PC-9 (cell line): ENCODE data around the gene ZMIZ1. TPM values are rescaled to one million over a fixed set of nuclear protein-coding genes. Genes with fewer than 3 reads are reported as not detected.

Source experiments
- BruUV-seq: library from RNA; stranded (reverse); fragments of 400-500 nt; replicated peaks from 2 replicates; lab custom pipeline; 2021; lab: Mats Ljungman, UMichigan
- CTCF ChIA-PET: fragments of 300-600 bp; sonication (Branson Sonifier 250); formaldehyde crosslinking; loops from one replicate; lab custom pipeline; 2022; ENCODE audit warnings: antibody characterized with exemption; lab: Charles Lee
- POLR2A ChIA-PET: fragments of 300-600 bp; sonication (Branson Sonifier 250); formaldehyde crosslinking; loops from one replicate; lab custom pipeline; 2022; ENCODE audit warnings: antibody characterized with exemption; ENCODE audit not compliant: unreplicated experiment; lab: Charles Lee
- DNase-seq, 2 experiments: peaks; one replicate each; pipeline versions ENCODE4 v3.0.0 to v3.0.0-alpha.2; 2015 to 2022; ENCODE audit warnings: mixed read lengths in 1 of 2
- H2AFZ ChIP-seq: fragments of 200-600 bp; sonication (generic); 2 replicates; pipeline ENCODE4 v1.8.1; 2017; ENCODE audit warnings: antibody characterized with exemption
- H3F3A ChIP-seq: fragments of 200-600 bp; sonication (generic); 2 replicates; pipeline ENCODE4 v1.8.1; 2017; ENCODE audit warnings: antibody characterized with exemption, mild to moderate bottlenecking, low read depth; ENCODE audit not compliant: insufficient read depth
- H3K27ac ChIP-seq: fragments of 200-600 bp; sonication (generic); 2 replicates; pipeline ENCODE4 v1.6.1; 2016; ENCODE audit warnings: mixed run types
- H3K27me3 ChIP-seq: fragments of 200-600 bp; sonication (generic); 2 replicates; pipeline ENCODE4 v1.6.1; 2016; ENCODE audit warnings: low read depth, mixed run types; ENCODE audit not compliant: insufficient read depth
- H3K36me3 ChIP-seq: fragments of 200-600 bp; sonication (generic); 2 replicates; pipeline ENCODE4 v1.6.1; 2016; ENCODE audit warnings: low read depth, mixed run types
- H3K4me1 ChIP-seq: fragments of 200-600 bp; sonication (generic); replicated peaks from 2 replicates; pipeline ENCODE4 v1.6.1; 2016; ENCODE audit warnings: mixed run types; ENCODE audit not compliant: insufficient read depth
- H3K4me2 ChIP-seq: fragments of 200-600 bp; sonication (generic); 2 replicates; pipeline ENCODE4 v1.6.1; 2017; ENCODE audit warnings: mixed run types
- H3K4me3 ChIP-seq: fragments of 200-600 bp; sonication (generic); 2 replicates; pipeline ENCODE4 v1.6.1; 2016; ENCODE audit warnings: mixed run types
- H3K79me2 ChIP-seq: fragments of 200-600 bp; sonication (generic); 2 replicates; pipeline ENCODE4 v1.6.1; 2017; ENCODE audit warnings: low read depth, mixed run types
- H3K9me2 ChIP-seq: fragments of 200-600 bp; sonication (generic); 2 replicates; pipeline ENCODE4 v1.8.1; 2017; ENCODE audit warnings: mild to moderate bottlenecking; ENCODE audit not compliant: insufficient read depth
- H3K9me3 ChIP-seq: fragments of 200-600 bp; sonication (generic); 2 replicates; pipeline ENCODE4 v1.8.1; 2016; ENCODE audit warnings: low read depth; ENCODE audit not compliant: insufficient read depth
- H4K20me1 ChIP-seq: fragments of 200-600 bp; sonication (generic); 2 replicates; pipeline ENCODE4 v1.8.1; 2017; ENCODE audit not compliant: insufficient read depth
- EZH2 ChIP-seq: fragments of 200-600 bp; sonication (generic); IDR thresholded peaks from 2 replicates; pipeline ENCODE4 v1.8.0; 2017; ENCODE audit warnings: antibody characterized with exemption, low read depth
- intact Hi-C: fragments of 100-400 bp; cut with micrococcal nuclease; formaldehyde crosslinking; loops from one replicate; pipeline ENCODE4 v1.10.0; 2022; ENCODE audit not compliant: unreplicated experiment
- total RNA-seq: library from RNA; stranded (reverse); gene quantifications from 2 replicates; pipeline ENCODE4 v1.2.3, GENCODE V29; 2021
- TF ChIP-seq, protein P1 (sequence below): fragments of 200-600 bp; sonication (generic); conservative IDR thresholded peaks from 2 replicates; pipeline ENCODE4 v1.6.1; 2017; ENCODE audit warnings: mixed run types, antibody characterized with exemption, mild to moderate bottlenecking, moderate library complexity

ZMIZ1 gene
- total RNA-seq, 1 experiment from 2014 or later: 47.6 TPM

DNA sequence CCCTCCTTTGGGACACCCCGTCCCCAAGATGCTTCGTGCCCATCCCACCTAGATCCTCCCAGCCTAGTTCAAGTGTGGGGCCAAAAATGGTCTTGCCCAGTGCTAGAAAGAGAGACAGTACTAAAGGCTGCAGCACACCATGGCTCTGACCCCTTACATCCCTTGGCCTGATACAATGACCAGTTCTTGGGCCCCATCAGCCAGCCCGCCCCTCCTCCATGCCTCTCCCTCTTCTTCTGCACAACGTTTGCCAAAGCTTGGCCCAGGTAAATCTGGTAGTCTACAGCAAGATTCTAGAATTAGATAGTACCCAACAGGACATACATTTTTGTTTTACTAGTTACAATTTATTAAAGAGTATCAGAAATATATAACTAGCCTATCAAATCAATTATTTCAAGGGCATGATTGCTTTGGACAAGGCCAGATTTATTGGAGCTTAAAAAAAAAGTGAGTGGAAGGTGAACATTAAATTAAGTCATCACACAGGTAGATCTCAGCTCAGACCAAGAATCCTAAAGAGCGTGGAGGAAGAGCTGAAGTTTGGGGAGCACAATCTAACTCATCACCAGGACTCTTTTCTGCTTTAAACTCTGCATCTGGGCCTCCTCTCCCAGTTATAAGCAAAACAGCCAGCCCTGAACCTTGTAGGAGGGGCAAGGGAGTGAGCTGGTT is 69.8 kb downstream of the ZMIZ1 start:
- Histone ChIP-seq H3K4me3 (no peak overlapping the region), H3K27me3 (no peaks in the 10 kb centered on the region), H3K36me3 (no peaks in the 10 kb centered on the region; the same call in 1 of the 2 replicates), H3K79me2 (peaks cover 8% of the 10 kb centered on the region; the same call in 1 of the 2 replicates), H3K4me2 (no peak overlapping the region), H3K4me1 (no peaks in the 10 kb centered on the region), H3F3A (no peaks in the 10 kb centered on the region; the same call in 1 of the 2 replicates), H2AFZ (no peak overlapping the region), H3K9me3 (no peaks in the 10 kb centered on the region), H3K27ac (no peak overlapping the region), H3K9me2 (no peaks in the 10 kb centered on the region), H4K20me1 (peaks cover 5% of the 10 kb centered on the region; the same call in 1 of the 2 replicates)
- BruUV-seq: no TSS peak
- ChIA-PET CTCF (interaction anchor here (0.5 kb wide), 1 partner anchor 1207 kb away, joined by 3 read pairs; no protein-coding TSS in a partner anchor), POLR2A (no interaction called here)
- TF ChIP-seq EZH2: no peak
- TF ChIP-seq, protein P1, sequence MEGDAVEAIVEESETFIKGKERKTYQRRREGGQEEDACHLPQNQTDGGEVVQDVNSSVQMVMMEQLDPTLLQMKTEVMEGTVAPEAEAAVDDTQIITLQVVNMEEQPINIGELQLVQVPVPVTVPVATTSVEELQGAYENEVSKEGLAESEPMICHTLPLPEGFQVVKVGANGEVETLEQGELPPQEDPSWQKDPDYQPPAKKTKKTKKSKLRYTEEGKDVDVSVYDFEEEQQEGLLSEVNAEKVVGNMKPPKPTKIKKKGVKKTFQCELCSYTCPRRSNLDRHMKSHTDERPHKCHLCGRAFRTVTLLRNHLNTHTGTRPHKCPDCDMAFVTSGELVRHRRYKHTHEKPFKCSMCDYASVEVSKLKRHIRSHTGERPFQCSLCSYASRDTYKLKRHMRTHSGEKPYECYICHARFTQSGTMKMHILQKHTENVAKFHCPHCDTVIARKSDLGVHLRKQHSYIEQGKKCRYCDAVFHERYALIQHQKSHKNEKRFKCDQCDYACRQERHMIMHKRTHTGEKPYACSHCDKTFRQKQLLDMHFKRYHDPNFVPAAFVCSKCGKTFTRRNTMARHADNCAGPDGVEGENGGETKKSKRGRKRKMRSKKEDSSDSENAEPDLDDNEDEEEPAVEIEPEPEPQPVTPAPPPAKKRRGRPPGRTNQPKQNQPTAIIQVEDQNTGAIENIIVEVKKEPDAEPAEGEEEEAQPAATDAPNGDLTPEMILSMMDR: no peak
- intact Hi-C loops: no loop called here
- DNase-seq: no peak

DNA sequence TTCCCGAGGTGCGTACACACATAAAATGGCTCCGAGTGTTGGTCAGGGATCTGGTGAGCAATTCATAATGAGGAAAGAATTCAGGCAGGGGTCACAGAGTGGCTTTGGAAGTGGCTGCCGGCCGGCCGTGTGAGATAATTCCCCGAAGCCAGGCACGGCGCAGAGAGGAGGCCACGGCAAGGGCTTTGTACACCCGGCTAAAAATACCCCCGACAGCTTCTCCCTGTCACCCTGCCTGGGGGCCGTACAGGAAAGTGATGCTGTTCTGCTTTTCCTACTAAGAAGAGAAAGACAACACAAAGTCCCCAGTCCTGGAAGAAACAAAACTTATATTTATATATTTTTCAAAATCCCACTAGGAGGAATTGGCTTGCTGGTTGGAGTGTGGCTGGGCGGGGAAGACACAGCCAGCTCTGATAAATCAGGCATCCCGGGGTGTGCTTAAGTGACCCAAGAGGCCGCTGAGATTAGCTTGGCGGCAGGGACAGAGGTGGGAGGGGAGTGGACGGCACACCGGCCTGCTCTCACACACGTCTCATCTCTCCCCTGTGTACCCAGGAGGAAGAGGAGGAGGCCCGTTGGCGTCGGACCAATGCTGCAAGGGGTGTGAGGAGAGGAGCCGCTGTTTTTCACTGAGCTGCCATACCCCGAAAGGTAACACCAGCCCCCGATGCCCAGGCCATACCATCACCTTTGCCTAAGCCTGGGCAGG is 70.5 kb downstream of the ZMIZ1 start:
- Histone ChIP-seq H3K9me2 (no peaks in the 10 kb centered on the region), H3K27ac (no peak overlapping the region), H3K4me3 (no peak overlapping the region), H3F3A (no peaks in the 10 kb centered on the region; the same call in 1 of the 2 replicates), H2AFZ (no peak overlapping the region), H4K20me1 (peaks cover 7% of the 10 kb centered on the region; the same call in 1 of the 2 replicates), H3K9me3 (no peaks in the 10 kb centered on the region), H3K27me3 (no peaks in the 10 kb centered on the region), H3K36me3 (no peaks in the 10 kb centered on the region; the same call in 1 of the 2 replicates), H3K79me2 (peaks cover 8% of the 10 kb centered on the region; the same call in 1 of the 2 replicates), H3K4me2 (no peak overlapping the region), H3K4me1 (no peaks in the 10 kb centered on the region)
- BruUV-seq: no TSS peak
- POLR2A ChIA-PET: no interaction called here
- CTCF ChIA-PET: interaction anchor here (0.5 to 0.6 kb wide), 2 partner anchors 64 to 1207 kb away, joined by 3 to 8 read pairs; no protein-coding TSS in a partner anchor
- TF ChIP-seq, protein P1: no peak
- TF ChIP-seq EZH2: no peak
- no peak for DNase-seq
- intact Hi-C loops: no loop called here

DNA sequence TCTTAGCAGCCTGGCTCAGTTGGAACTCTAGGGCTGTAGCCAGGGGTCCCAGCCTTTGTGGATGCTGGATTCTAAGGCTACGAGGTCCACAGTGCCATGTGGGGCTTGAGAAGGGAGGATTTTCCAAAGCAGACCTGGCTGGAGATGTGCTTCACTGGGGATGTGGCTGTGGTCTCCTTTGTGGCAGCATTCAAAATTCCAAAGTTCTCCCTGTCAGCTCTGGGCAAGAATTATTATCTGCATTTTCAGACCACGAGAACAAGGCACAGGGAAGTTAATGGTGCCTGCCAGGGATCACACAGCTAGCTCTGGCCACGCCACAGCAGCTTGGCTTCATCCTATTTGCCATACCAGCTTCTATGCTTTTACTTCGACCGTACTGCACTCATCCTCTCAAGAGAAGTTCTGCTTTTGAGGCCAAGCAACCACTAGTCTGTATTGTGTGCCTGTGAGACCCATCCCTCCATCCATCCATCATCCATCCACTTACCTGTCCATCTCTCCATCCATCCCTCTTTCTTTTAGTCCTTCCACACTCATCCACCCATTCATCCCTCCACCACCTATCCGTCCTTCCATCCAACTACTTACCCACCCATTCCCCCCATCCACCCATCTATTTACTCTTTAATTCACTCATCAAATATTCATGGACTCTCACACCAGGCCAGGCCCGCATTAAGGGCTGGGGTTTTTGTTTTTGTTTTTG is 71.5 kb downstream of the ZMIZ1 start:
- Histone ChIP-seq H3K4me2 (no peak overlapping the region), H3K4me3 (no peak overlapping the region), H3F3A (no peaks in the 10 kb centered on the region; the same call in 1 of the 2 replicates), H3K9me2 (no peaks in the 10 kb centered on the region), H3K4me1 (no peaks in the 10 kb centered on the region), H4K20me1 (peaks cover 9% of the 10 kb centered on the region; the same call in 1 of the 2 replicates), H3K79me2 (peaks cover 6% of the 10 kb centered on the region; the same call in 1 of the 2 replicates), H2AFZ (no peak overlapping the region), H3K27me3 (no peaks in the 10 kb centered on the region), H3K9me3 (no peaks in the 10 kb centered on the region), H3K36me3 (no peaks in the 10 kb centered on the region; the same call in 1 of the 2 replicates), H3K27ac (no peak overlapping the region)
- ChIA-PET CTCF (interaction anchor here (0.6 kb wide), 1 partner anchor 65 kb away, joined by 8 read pairs; no protein-coding TSS in a partner anchor), POLR2A (interaction anchor here (0.6 kb wide), 1 partner anchor 18 kb away, joined by 3 read pairs; no protein-coding TSS in a partner anchor)
- no TSS peak for BruUV-seq
- intact Hi-C loops: no loop called here
- TF ChIP-seq, protein P1: no peak
- no peak for TF ChIP-seq EZH2
- DNase-seq: no peak
